Adipose tissue (tissue), 3 donors: Measurements from ENCODE around the gene PLEKHM1. TPM values are rescaled to one million over a fixed set of nuclear protein-coding genes. Genes with fewer than 3 reads are reported as not detected.

Source experiments
- H3K27ac ChIP-seq: one replicate; pipeline ENCODE4 v1.5.1; 2013; ENCODE audit warnings: low read depth, low read length
- WGBS, 3 donors: extraction: QIAGEN DNeasy Blood & Tissue Kit; methylation state at CpG; one replicate each; pipeline ENCODE4 v1.1.7; 2013; 5-methylcytosine and 5-hydroxymethylcytosine counted together
- polyA plus RNA-seq, 3 donors: library from polyadenylated mRNA; stranded (reverse); fragments of 200-250 nt; gene quantifications; one replicate each; pipeline ENCODE4 v1.2.3, GENCODE V29; 2013
- donor health status: healthy with polysubstance abuse.
- donor health status: Bipolar disorder and iron deficiency.
- donor health status: healthy.

PLEKHM1 gene
- polyA plus RNA-seq, 3 donors: 8.2 to 18.7 (median 15.3) TPM

DNA sequence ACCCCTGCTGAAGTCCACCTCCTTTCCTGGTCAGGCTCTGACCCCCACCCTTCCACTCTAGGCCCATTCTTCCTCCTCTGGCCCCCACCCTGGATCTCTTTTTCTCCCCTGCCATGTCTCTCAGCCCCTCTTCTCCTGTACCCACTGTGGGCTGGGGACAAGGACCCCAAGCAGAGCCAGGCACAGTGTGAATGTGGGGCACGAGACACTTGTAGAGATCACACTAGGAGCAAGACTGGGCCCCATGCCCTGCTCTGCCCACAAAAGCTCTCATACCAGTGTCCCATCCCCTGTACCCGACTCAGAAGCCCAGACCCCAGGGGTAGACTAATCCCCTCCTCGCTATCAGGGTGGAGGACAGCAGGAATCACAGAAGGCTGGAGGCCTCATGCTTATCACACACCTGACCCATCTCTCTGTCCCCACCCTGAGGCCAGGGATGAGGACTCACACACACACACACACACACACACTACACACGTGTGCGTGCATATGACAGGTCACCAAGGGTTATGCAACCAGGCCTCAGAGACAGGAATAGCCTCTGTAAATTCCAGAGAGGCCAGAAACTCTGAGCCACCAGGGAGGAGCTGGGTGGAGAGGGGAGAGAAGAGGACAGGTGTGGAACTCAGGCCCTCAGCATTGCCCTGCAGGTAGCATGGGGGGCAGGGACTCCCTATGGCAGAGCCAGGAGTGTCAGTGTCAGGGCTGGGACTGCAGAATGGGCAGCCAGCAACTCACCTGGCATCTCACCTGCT lies 79.0 kb downstream of the PLEKHM1 start:
- 77 to 93% (median 87%) methylated on average over 5 of the region's 5 CpGs for WGBS, 3 donors

GRCh38 chr17:45410144-45411091 lies 80.1 kb downstream of the PLEKHM1 start:
- WGBS, 3 donors: 44 to 75% (median 49%) methylated on average over 24 of the region's 24 CpGs
- no peak overlapping the region for H3K27ac ChIP-seq

More for the DNA sequence above, 79.0 kb downstream of the PLEKHM1 start:
- H3K27ac ChIP-seq: no peak overlapping the region

DNA sequence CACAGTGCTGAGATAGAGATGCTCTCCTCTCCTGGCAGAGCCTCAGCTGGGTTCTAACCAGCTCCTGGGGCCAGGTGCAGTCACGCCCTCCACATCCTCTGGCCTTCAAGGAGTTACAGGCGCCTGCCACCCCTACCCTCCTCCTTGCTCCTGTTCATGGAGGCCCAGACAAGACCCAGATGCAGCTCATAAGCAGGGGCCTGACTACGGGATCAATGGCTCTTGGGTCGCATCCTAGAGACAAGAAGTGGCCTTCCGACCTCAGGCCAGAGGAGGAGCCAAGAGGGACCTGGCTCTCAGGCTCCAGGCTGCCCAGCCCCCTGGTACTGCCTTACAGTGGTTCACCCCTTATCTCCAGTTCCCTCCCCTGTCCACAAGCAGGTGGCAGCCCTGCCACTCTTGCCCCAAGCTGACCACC lies 80.9 kb downstream of the PLEKHM1 start:
- no peak overlapping the region for H3K27ac ChIP-seq
- WGBS, 3 donors: 58 to 96% (median 68%) methylated on average over 4 to 5 of the region's 5 CpGs

DNA sequence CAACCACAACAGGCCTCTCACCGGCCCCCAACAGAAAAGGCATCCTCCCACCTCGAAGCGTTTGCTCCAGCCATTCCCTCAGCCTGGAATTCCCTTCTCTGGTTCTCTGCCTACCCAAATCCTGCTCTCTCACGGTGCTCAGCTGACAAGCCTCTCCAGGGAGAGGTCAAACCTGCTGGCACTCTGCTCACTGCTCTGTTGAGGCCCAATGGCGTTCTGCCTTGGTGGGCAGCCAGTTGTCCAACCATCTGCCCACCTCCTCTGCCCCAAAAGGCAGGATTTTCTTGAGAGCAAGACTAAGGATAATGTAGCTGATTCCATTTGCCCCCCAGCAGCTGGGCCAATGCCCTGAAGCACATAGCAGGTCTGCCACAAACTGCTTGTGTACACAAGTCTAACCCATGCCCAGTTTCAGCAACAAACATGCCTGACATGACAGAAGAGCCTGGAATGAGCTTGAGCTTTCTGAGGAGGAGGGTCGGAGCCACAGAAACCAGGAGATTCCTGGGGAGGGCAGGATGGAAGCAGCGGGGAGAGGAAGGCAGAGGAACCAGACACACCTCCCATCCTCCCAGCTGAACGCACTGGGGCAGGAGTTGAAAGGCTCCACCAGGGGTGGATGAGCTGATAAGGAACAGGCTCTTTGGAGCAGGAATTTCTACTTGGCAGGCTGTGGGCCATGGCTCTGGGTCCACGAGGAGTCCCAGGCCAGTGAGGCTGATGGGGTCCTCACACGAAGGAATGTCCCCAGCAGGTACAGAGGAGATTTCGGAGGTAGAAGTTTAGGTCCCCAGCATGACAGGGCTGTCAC lies 81.7 kb downstream of the PLEKHM1 start:
- no peak overlapping the region for H3K27ac ChIP-seq
- WGBS, 3 donors: 47 to 73% (median 50%) methylated on average over 11 of the region's 11 CpGs

DNA sequence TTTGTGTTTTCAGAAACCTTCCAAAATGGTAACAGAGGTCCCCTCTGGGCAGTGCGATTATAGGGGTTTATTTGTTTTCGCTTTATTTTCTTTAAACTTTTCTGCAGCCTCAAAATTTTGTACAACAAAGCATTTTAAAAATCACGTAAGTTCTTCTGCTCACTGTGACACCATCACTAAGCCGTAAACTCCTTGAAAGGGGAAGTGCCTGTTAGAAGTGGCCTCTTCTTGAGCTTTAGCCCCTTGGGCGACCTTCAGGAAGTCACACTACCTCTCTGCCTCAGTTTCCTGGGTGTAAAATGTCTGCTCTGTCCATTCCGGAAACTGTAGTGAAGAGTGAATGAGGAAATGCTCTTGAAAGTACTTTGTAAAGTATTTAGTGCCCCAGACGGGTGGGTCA lies 84.4 kb downstream of the PLEKHM1 start:
- WGBS, 3 donors: 68 to 85% (median 70%) methylated on average over 7 of the region's 7 CpGs

DNA sequence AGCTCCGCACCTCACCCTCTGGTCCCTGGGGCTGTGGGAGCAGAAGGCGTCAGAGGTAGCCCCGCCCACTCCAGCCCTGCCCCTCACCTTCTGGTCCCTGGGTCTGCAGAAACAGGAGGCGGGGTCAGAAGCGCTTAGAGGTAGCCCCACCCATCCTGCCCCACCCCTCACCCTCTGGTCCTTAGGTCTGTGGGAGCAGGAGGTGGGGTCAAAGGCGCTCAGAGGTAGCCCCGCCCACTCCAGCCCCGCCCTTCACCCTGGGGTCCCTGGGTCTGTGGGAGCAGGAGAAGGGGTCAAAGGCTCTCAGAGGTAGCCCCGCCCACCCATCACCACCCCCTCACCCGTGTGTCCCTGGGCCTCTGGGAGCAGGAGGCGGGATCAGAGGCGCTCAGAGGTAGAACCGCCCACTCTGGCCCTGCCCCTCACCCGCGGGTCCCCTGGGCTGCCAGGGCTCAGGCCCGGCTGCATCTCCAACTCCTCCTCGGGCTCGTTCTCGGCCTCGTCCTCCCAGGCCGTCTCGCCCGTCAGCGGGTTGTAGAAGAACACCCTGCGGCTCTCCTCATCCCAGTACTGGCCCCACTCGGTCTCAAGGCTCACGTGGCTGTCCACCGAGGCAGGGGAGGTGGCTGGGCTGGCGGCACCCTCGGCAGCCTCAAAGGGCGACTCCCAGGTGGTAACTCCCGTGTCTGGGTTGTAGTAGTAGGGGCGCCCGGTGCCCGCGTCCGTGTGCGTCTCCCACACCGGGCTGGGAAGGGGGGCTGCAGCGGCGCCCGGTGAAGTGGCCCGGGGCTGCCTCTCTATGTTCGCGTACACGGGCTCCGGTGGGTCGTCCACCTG lies 85.1 kb downstream of the PLEKHM1 start:
- WGBS, 3 donors: 39 to 64% (median 62%) methylated on average over 46 to 48 of the region's 48 CpGs
- H3K27ac ChIP-seq: no peak overlapping the region

More for the DNA sequence above, 84.4 kb downstream of the PLEKHM1 start:
- H3K27ac ChIP-seq: no peak overlapping the region

GRCh38 chr17:45404870-45405249 lies 85.7 kb downstream of the PLEKHM1 start:
- no peak overlapping the region for H3K27ac ChIP-seq
- 69 to 85% (median 78%) methylated on average over 14 of the region's 14 CpGs for WGBS, 3 donors

- WGBS, 3 donors: 92 to 97% (median 95%) methylated on average over 10 of the region's 10 CpGs
- no peak overlapping the region for H3K27ac ChIP-seq
These were observed 86.5 kb downstream of the PLEKHM1 start for GRCh38 chr17:45403906-45404490.

DNA sequence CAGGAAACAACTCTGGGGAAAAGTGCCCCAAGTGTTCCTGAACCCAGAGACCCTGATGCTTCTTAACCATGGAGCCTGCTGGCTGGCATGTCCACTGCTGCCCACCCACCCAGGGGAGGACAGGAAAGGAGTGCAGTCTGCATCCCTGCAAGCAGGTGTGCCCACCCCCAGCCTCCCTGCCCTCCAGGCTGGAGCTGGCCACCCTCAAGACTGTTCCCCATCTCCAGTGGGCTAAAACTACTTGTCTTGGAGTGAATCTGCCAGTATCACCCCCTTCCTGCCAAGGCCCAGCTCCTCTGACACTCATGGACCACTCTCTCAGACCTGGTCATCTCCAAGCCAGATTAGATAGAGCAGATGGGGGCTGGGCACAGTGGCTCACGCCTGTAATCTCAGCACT lies 87.6 kb downstream of the PLEKHM1 start:
- 58 to 90% (median 86%) methylated on average over 1 of the region's 1 CpG for WGBS, 3 donors
- H3K27ac ChIP-seq: no peak overlapping the region

DNA sequence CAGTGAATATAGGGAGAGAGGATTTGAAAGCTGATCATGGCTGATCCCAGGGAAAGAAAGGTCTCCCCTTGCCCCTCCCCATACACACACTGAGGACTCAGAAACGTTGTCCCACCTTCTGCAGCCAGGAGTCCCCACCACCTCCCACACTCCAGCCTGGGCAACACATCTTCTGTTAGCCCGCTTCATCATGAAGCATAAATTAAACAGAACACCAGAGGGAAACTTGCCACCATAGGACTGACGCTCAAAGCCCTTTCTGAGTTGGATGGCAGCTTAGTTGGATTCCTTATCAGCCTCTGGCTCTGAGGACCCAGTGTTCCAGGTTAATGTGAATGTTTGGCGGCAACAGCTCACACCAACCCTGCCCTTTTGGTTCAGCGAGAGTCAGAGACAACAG lies 91.7 kb downstream of the PLEKHM1 start:
- H3K27ac ChIP-seq: no peak overlapping the region
- 80 to 85% (median 81%) methylated on average over 5 of the region's 5 CpGs for WGBS, 3 donors

DNA sequence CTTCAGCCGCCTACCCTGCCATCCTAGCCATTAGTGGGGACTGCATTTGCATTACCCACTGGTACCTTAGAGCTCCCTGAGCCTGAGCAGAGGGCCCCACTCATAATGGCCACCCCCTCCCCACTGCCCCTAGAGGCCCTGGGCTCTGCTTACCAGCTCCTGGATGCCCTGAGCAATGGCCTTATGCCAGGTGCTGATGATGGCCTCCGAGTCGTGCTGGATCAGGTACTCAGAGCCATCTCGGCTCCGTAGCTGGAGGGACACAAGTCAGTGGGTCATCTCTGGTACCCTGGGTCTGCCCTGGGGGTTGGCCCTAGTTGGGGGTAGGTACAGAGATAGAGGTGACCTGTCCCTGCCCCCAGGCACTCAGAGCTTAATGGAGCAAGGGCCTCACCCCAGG lies 92.7 kb downstream of the PLEKHM1 start:
- H3K27ac ChIP-seq: no peak overlapping the region
- WGBS, 3 donors: 87 to 93% (median 92%) methylated on average over 5 of the region's 5 CpGs

DNA sequence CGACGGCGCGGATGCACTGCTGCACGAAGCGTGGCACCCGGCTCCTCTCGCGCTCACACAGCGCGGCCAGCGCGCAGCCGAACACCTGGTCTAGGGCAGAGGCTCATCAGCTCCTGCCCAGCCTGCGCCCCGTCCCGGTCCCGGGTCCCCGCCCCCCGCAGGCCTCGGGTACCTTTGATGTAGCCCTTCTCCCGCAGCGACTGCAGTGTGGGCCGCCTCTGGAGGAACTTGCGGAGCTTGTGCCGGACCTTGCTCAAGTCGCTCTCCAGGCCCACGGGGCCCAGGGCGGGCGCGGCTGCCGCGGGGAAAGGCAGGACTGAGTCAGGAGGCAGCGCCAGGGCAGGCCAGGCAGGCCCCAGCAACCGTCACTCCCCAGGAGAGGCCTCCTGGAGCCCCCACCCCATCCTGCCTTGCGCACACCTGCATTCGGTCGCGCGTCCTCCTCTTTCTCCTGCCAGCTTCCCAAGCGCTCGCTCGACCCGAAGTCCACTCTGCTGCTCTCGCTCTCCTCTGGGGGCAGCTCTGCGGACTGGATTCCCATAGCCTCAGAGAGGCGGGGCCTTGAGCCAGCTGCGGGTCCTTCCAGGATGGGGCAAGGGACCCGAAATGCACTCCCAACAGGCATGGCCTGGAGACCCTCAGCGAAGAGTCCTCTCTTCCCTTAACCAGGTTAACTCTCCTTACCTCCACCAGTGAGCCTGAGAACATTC lies 93.9 kb downstream of the PLEKHM1 start:
- no peak overlapping the region for H3K27ac ChIP-seq
- 92 to 94% (median 94%) methylated on average over 50 of the region's 50 CpGs for WGBS, 3 donors

DNA sequence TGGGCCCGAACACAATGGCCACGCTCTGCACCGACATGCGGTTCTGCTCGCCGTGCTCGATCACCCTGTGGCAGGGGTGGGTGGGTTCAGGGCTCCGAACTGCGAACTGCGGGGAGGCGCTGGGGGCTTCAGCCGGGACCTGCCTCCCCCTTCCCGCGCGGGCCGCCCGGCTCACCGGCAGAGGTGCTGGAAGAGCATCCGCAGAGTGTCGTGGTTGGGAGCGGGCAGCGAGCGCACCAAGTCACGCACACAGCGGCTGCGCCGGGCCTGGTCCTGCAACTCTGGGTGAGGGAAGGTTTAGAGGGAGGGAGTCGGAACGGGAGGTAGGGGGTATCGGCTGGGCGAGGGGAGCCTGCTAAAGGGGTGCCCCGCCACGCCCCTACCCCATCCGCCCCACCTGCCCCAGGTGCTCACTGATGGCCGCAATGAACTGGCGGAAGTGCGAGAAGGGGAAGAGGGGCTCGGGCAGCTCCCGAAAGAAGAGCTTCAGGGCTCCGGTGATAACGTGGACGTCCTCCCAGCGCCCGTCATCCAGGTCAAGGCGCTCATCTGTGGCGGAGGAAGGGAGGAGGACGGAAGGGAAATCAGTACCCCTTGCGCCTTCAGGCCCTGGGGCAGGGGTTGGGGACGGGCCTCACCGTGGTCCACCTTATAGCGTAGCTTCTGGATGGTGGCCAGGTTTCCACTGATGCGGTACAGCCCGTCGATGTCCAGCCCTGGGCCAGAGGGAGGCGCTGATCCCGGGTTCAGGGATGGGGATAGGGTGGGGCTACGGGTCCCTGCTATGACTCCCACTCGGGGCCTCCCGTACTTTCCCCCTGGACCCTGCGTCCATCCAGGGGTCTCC lies 94.7 kb downstream of the PLEKHM1 start:
- WGBS, 3 donors: 73 to 77% (median 77%) methylated on average over 49 to 60 of the region's 60 CpGs
- no peak overlapping the region for H3K27ac ChIP-seq

GRCh38 chr17:45394913-45395568 lies 95.5 kb downstream of the PLEKHM1 start:
- WGBS, 3 donors: 21 to 29% (median 24%) methylated on average over 29 to 30 of the region's 30 CpGs
- no peak overlapping the region for H3K27ac ChIP-seq

- 75 to 80% (median 76%) methylated on average over 4 of the region's 4 CpGs for WGBS, 3 donors
These were observed 96.0 kb downstream of the PLEKHM1 start for GRCh38 chr17:45394564-45394912.

DNA sequence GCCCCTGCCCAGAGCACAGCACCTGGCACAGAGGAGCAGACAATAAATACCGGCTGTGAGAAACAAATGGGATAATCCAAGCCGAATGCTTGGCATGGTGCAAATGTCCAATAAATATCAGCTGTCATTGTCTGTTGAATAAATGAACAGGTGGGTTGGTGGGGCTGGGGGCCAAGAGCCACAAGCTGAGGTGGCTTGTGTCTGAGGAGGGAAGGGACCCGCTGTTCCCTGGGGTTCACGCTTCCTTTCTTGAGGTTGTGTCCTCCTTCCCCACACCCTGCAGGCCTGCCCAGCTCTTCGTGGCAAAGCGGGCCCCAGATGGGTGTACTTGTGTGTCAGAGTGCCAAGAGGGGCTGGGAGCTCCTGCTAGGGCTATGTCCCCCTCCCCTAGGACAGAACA lies 96.4 kb downstream of the PLEKHM1 start:
- WGBS, 3 donors: 82 to 89% (median 83%) methylated on average over 6 of the region's 6 CpGs
- H3K27ac ChIP-seq: no peak overlapping the region

More at GRCh38 chr17:45394564-45394912, 96.0 kb downstream of the PLEKHM1 start:
- H3K27ac ChIP-seq: no peak overlapping the region
